Mesothelial cell of epicardium (in vitro differentiated cells): ENCODE measurements around the gene ABLIM3. TPM values are rescaled to one million over a fixed set of nuclear protein-coding genes. Genes with fewer than 3 reads are reported as not detected.
"Not testable (repeated sequence)": the region's sequence is repeated elsewhere in the genome, so short reads cannot be mapped to it uniquely, and the experiment has no call there.

Experiments used
- DNase-seq, 2 experiments: peaks; one replicate each; pipeline ENCODE4 v3.0.0; 2021; ENCODE audit warnings: low spot score in 2 of 2; ENCODE audit not compliant: unreplicated experiment in 2 of 2
- H3K27ac Mint-ChIP-seq: 2 replicates; pipeline ENCODE4 v1.8.0; 2021; ENCODE audit warnings: mixed read lengths
- H3K27me3 Mint-ChIP-seq: 2 replicates; pipeline ENCODE4 v1.8.0; 2021; ENCODE audit warnings: low read depth, mixed read lengths
- H3K36me3 Mint-ChIP-seq: 2 replicates; pipeline ENCODE4 v1.8.0; 2021; ENCODE audit warnings: mixed read lengths
- H3K4me1 Mint-ChIP-seq: 2 replicates; pipeline ENCODE4 v1.8.0; 2021; ENCODE audit warnings: mixed read lengths
- H3K4me3 Mint-ChIP-seq: 2 replicates; pipeline ENCODE4 v1.8.0; 2021; ENCODE audit warnings: mild to moderate bottlenecking, moderate library complexity, mixed read lengths
- H3K9me3 Mint-ChIP-seq: 2 replicates; pipeline ENCODE4 v1.8.0; 2021; ENCODE audit warnings: mixed read lengths
- total RNA-seq: library from RNA; stranded (reverse); gene quantifications from 3 replicates; pipeline ENCODE4 v1.2.1, GENCODE V29; 2021
- TF ChIP-seq, protein P1 (sequence below): fragments of 200-600 bp; sonication (generic); IDR thresholded peaks from one replicate; pipeline ENCODE4 v1.5.0; 2021; ENCODE audit warnings: antibody characterized with exemption; ENCODE audit not compliant: unreplicated experiment

The ABLIM3 gene
- total RNA-seq, 1 donor from 2014 or later = 0.27 TPM

DNA sequence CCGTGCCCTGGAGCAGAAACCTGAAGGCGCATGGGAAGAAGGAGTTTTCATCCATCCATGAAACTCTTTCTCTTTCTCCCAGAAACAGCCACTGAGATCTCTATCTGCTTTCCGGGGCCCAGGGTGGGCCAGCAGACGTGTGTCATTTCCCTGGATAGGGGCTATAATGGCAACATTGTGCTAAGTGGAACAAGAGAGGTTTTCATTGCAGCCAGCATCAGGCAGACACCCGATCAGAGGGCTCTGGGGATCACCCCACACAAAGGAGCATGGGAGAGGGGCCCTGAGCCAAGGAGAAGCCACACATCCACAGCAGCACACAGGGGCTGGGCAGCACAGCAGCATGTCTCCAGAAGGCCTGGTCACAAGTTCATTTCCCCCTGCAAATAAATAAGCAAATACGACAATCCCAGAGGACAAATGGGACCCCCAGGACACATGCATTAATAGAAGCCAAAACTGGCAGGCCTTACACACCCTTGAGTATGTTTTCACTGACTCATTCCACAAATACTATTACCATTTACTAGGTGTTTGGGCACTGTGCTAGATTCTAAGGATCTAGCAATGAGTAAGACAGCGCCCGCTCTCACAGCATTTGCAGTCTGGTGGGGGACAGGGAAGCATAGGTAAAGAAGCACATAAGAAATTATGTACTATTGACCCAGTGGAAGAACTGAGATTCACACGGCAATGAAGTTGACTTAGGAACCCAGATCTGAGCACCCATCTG, 126.1 kb downstream of the ABLIM3 start:
- H3K9me3 Mint-ChIP-seq = peaks cover 13% of the 10 kb centered on the region
- peaks cover 65% of the 10 kb centered on the region for H3K27me3 Mint-ChIP-seq
- peaks cover 6% of the 10 kb centered on the region for H3K4me1 Mint-ChIP-seq
- TF ChIP-seq, protein P1, sequence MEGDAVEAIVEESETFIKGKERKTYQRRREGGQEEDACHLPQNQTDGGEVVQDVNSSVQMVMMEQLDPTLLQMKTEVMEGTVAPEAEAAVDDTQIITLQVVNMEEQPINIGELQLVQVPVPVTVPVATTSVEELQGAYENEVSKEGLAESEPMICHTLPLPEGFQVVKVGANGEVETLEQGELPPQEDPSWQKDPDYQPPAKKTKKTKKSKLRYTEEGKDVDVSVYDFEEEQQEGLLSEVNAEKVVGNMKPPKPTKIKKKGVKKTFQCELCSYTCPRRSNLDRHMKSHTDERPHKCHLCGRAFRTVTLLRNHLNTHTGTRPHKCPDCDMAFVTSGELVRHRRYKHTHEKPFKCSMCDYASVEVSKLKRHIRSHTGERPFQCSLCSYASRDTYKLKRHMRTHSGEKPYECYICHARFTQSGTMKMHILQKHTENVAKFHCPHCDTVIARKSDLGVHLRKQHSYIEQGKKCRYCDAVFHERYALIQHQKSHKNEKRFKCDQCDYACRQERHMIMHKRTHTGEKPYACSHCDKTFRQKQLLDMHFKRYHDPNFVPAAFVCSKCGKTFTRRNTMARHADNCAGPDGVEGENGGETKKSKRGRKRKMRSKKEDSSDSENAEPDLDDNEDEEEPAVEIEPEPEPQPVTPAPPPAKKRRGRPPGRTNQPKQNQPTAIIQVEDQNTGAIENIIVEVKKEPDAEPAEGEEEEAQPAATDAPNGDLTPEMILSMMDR = no peak
- H3K4me3 Mint-ChIP-seq = no peak overlapping the region
- no peak overlapping the region for H3K27ac Mint-ChIP-seq
- peaks cover 3% of the 10 kb centered on the region for H3K36me3 Mint-ChIP-seq
- no peak for DNase-seq

- TF ChIP-seq, protein P1 = peak; percentile 97
- H3K9me3 Mint-ChIP-seq = peaks cover 13% of the 10 kb centered on the region
- no peak for DNase-seq
- H3K4me3 Mint-ChIP-seq = no peak overlapping the region
- H3K27ac Mint-ChIP-seq = no peak overlapping the region
- H3K36me3 Mint-ChIP-seq = peaks cover 3% of the 10 kb centered on the region
- H3K27me3 Mint-ChIP-seq = peaks cover 67% of the 10 kb centered on the region
- peaks cover 7% of the 10 kb centered on the region for H3K4me1 Mint-ChIP-seq
These were observed 127.8 kb downstream of the ABLIM3 start for GRCh38 chr5:149268928-149269557.

DNA sequence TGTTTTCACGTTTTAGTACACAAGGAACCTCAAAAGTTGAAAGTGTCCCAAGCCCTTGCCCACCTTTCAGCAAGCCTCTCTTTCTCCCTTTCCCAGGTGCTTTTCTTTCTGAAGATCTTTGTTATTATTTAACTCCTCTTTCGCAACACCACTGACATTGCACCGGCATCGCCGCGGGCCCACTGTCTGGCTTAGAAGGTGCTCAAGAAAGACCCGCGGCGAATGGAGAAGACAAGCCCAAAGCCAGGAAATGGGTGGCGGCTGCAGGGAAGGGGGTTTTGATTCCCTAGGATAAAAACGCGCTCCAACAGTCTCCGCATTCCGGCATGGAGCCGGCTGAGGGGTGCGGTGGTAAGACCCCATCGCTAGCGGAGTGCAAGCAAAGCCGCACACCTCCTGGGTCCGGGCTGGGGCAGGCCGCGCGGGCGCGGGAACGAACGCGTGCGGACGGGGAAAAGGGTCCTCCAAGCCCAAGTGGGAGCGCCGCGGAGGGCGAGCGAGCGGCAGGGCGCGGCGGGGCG, 130.0 kb downstream of the ABLIM3 start:
- Mint-ChIP-seq H3K36me3 (peaks cover 3% of the 10 kb centered on the region), H3K4me1 (peaks cover 7% of the 10 kb centered on the region), H3K4me3 (peak overlapping the region; percentile 68), H3K27me3 (peaks cover 61% of the 10 kb centered on the region), H3K9me3 (peaks cover 13% of the 10 kb centered on the region), H3K27ac (no peak overlapping the region)
- TF ChIP-seq, protein P1 = no peak
- peak in 1 of 2 experiments; percentile 43 for DNase-seq

DNA sequence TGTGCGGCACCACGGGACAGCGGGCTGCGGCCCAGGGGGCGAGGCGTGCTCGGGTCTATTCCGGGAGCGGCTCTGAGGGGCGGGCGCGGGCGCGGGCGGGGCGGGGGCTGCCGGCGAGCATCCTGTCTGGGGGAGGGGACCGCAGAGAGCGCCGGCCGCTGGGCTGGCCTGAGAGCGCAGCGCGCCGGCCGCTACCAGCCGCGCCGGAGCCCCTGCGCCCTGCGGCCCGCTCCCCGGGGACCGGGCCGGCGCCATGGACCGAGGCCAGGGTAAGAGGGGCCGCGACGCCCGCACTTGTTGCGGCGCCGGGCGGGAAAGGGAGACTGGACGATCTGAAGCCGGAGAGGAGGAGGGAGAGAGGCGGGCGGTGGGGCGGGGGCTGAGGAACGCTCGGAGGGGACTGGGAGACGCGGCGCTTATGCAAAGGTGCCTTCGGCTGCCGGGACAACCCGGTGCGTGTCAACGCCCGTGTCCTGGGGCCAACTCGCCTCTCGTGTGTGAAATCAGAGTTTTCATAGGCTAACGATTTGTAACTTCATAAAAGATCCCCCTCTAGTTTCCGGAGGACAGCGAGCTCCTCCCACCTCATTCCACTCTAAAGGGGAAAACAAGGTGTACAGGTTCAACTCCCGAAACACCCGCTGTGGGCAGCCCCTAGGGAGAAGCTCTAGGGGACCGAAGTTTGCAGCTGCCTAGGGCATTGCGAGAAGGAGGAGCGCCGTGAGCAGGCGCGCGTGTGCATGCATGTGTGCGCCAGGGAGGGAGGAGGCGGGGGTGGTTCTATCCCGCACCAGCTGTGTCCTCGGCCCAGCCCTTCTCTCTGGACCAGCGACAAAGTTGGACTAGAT, 130.6 kb downstream of the ABLIM3 start, which contains the start of gene AFAP1L1:
AFAP1L1 (plus strand) TSS at position 144 of the 848 bp plus-strand sequence; CDS start at position 254, 110 bp downstream.
- TF ChIP-seq, protein P1 = no peak
- H3K36me3 Mint-ChIP-seq = peaks cover 3% of the 10 kb centered on the region
- H3K4me3 Mint-ChIP-seq = peak within 1 kb of the TSS; percentile 85
- peaks cover 68% of the 10 kb centered on the region for H3K27me3 Mint-ChIP-seq
- DNase-seq = peak; percentile 27 to 43
- H3K9me3 Mint-ChIP-seq = peaks cover 13% of the 10 kb centered on the region
- peak within 1 kb of the TSS; percentile 30 for H3K27ac Mint-ChIP-seq
- peaks cover 7% of the 10 kb centered on the region for H3K4me1 Mint-ChIP-seq

- Mint-ChIP-seq H3K9me3 (peaks cover 13% of the 10 kb centered on the region), H3K4me3 (peak overlapping the region; percentile 85), H3K27me3 (peaks cover 72% of the 10 kb centered on the region)
- not testable (repeated sequence) for DNase-seq, H3K36me3 Mint-ChIP-seq, H3K27ac Mint-ChIP-seq, H3K4me1 Mint-ChIP-seq
These were observed 131.5 kb downstream of the ABLIM3 start for GRCh38 chr5:149272781-149273180.
